ENCODE measurements around the gene MRPL4.

The MRPL4 gene

GRCh38 chr19:10286803-10287737, 35.1 kb downstream of the MRPL4 start, which contains the start of gene ICAM4:
ICAM4 (plus strand) TSS chr19:10286955; CDS start chr19:10287013, 58 bp downstream.
- Histone ChIP-seq H3K23ac (ENCODE audit: low read depth, low read length, poor library complexity) (peak within 1 kb of the TSS; percentile 92), H3K4ac (ENCODE audit: low read length) (no peak within 1 kb of the TSS), H3K9me3 (replicated peaks in 1 of 2; ENCODE audit: control insufficient read depth in 2 of 2, insufficient read depth in 1 of 2, low read depth in 1 of 2, low read length in 2 of 2) (peaks cover 0 to 9% of the 10 kb centered on the region in 2 donors), H2AK5ac (ENCODE audit: low read depth, low read length) (peak within 1 kb of the TSS; percentile 58), H3K27me3 (ENCODE audit: control insufficient read depth in 3 of 3, insufficient read depth in 3 of 3, low read depth in 1 of 3, low read length in 3 of 3) (peaks cover 28 to 60% (median 38%) of the 10 kb centered on the region in 3 experiments), H4K8ac (ENCODE audit: low read depth, low read length) (no peak within 1 kb of the TSS), H2BK15ac (ENCODE audit: low read length) (peak within 1 kb of the TSS; percentile 95), H2BK12ac (ENCODE audit: low read length) (no peak within 1 kb of the TSS), H3K79me1 (ENCODE audit: low read depth, low read length) (no peaks in the 10 kb centered on the region), H3K4me3 (ENCODE audit: low read length in 2 of 2) (peak within 1 kb of the TSS in 1 of 2 donors; percentile 60), H2BK5ac (ENCODE audit: low read length) (peak within 1 kb of the TSS; percentile 19), H2AFZ (ENCODE audit: low read length) (peak within 1 kb of the TSS; percentile 53), H3K14ac (ENCODE audit: low read length) (peak within 1 kb of the TSS; percentile 47), H3K4me2 (ENCODE audit: insufficient read depth, low read length, poor library complexity, severe bottlenecking) (peak within 1 kb of the TSS; percentile 56), H3K36me3 (replicated peaks in 1 of 2; ENCODE audit: control insufficient read depth in 2 of 2, insufficient read depth in 2 of 2, low read length in 2 of 2) (peaks cover 0 to 33% of the 10 kb centered on the region in 2 donors), H4K91ac (ENCODE audit: low read depth, low read length, poor library complexity) (no peak within 1 kb of the TSS), H2BK120ac (ENCODE audit: low read depth, low read length) (no peak within 1 kb of the TSS), H3K9ac (ENCODE audit: low read depth, low read length, poor library complexity) (peak within 1 kb of the TSS; percentile 50), H3K18ac (ENCODE audit: low read length) (peak within 1 kb of the TSS; percentile 52), H3K27ac (replicated peaks; ENCODE audit: low read length) (no peak within 1 kb of the TSS), H3K4me1 (ENCODE audit: control insufficient read depth in 2 of 2, insufficient read depth in 1 of 2, low read depth in 1 of 2, low read length in 2 of 2) (peaks cover 23 to 27% of the 10 kb centered on the region in 2 donors)
- no CpG with 5 or more reads among the region's 59 CpGs for WGBS, 2 donors (ENCODE audit: extremely low coverage in 2 of 2, insufficient read length in 2 of 2, insufficient replicate concordance in 1 of 2)
- no peak for DNase-seq (ENCODE audit: low spot score)

- peak overlapping the region; percentile 16 for H3K23ac ChIP-seq (ENCODE audit: low read depth, low read length, poor library complexity)
- peaks cover 5 to 15% of the 10 kb centered on the region in 2 donors for H3K9me3 ChIP-seq (replicated peaks in 1 of 2; ENCODE audit: control insufficient read depth in 2 of 2, insufficient read depth in 1 of 2, low read depth in 1 of 2, low read length in 2 of 2)
- peak overlapping the region; percentile 68 for H3K4me2 ChIP-seq (ENCODE audit: insufficient read depth, low read length, poor library complexity, severe bottlenecking)
- H2BK15ac ChIP-seq (ENCODE audit: low read length) = no peak overlapping the region
- H4K8ac ChIP-seq (ENCODE audit: low read depth, low read length) = no peak overlapping the region
- H3K4me3 ChIP-seq (ENCODE audit: low read length in 2 of 2) = peak overlapping the region; percentile 19 to 55
- no peak overlapping the region for H3K27ac ChIP-seq (replicated peaks; ENCODE audit: low read length)
- peaks cover 43 to 76% (median 52%) of the 10 kb centered on the region in 3 experiments for H3K27me3 ChIP-seq (ENCODE audit: control insufficient read depth in 3 of 3, insufficient read depth in 3 of 3, low read depth in 1 of 3, low read length in 3 of 3)
- H3K18ac ChIP-seq (ENCODE audit: low read length) = peak overlapping the region; percentile 1
- no peak for DNase-seq (ENCODE audit: low spot score)
- no peak overlapping the region for H3K14ac ChIP-seq (ENCODE audit: low read length)
- H3K4me1 ChIP-seq (ENCODE audit: control insufficient read depth in 2 of 2, insufficient read depth in 1 of 2, low read depth in 1 of 2, low read length in 2 of 2) = peaks cover 26 to 32% of the 10 kb centered on the region in 2 donors
- no peak overlapping the region for H2BK12ac ChIP-seq (ENCODE audit: low read length)
- peak overlapping the region; percentile 9 for H3K9ac ChIP-seq (ENCODE audit: low read depth, low read length, poor library complexity)
- H4K91ac ChIP-seq (ENCODE audit: low read depth, low read length, poor library complexity) = no peak overlapping the region
- WGBS, 2 donors (ENCODE audit: extremely low coverage in 2 of 2, insufficient read length in 2 of 2, insufficient replicate concordance in 1 of 2) = no CpG with 5 or more reads among the region's 23 CpGs
- peak overlapping the region; percentile 98 for H2AFZ ChIP-seq (ENCODE audit: low read length)
- no peak overlapping the region for H2BK5ac ChIP-seq (ENCODE audit: low read length)
- H3K36me3 ChIP-seq (replicated peaks in 1 of 2; ENCODE audit: control insufficient read depth in 2 of 2, insufficient read depth in 2 of 2, low read length in 2 of 2) = peaks cover 0 to 25% of the 10 kb centered on the region in 2 donors
- no peak overlapping the region for H2AK5ac ChIP-seq (ENCODE audit: low read depth, low read length)
- no peaks in the 10 kb centered on the region for H3K79me1 ChIP-seq (ENCODE audit: low read depth, low read length)
- no peak overlapping the region for H2BK120ac ChIP-seq (ENCODE audit: low read depth, low read length)
- H3K4ac ChIP-seq (ENCODE audit: low read length) = no peak overlapping the region
These were observed 36.7 kb downstream of the MRPL4 start for GRCh38 chr19:10288662-10289166.

GRCh38 chr19:10289167-10289835, 37.3 kb downstream of the MRPL4 start:
- Histone ChIP-seq H3K4me1 (ENCODE audit: control insufficient read depth in 2 of 2, insufficient read depth in 1 of 2, low read depth in 1 of 2, low read length in 2 of 2) (peaks cover 26 to 32% of the 10 kb centered on the region in 2 donors), H3K4me3 (ENCODE audit: low read length in 2 of 2) (peak overlapping the region; percentile 19 to 55), H4K8ac (ENCODE audit: low read depth, low read length) (no peak overlapping the region), H3K14ac (ENCODE audit: low read length) (no peak overlapping the region), H2BK5ac (ENCODE audit: low read length) (no peak overlapping the region), H3K4ac (ENCODE audit: low read length) (no peak overlapping the region), H3K79me1 (ENCODE audit: low read depth, low read length) (no peaks in the 10 kb centered on the region), H2BK15ac (ENCODE audit: low read length) (no peak overlapping the region), H3K18ac (ENCODE audit: low read length) (peak overlapping the region; percentile 3), H3K27ac (replicated peaks; ENCODE audit: low read length) (no peak overlapping the region), H2AK5ac (ENCODE audit: low read depth, low read length) (no peak overlapping the region), H2AFZ (ENCODE audit: low read length) (peak overlapping the region; percentile 98), H3K36me3 (replicated peaks in 1 of 2; ENCODE audit: control insufficient read depth in 2 of 2, insufficient read depth in 2 of 2, low read length in 2 of 2) (peaks cover 0 to 19% of the 10 kb centered on the region in 2 donors), H3K9ac (ENCODE audit: low read depth, low read length, poor library complexity) (peak overlapping the region; percentile 33), H3K9me3 (replicated peaks in 1 of 2; ENCODE audit: control insufficient read depth in 2 of 2, insufficient read depth in 1 of 2, low read depth in 1 of 2, low read length in 2 of 2) (peaks cover 5 to 15% of the 10 kb centered on the region in 2 donors), H2BK120ac (ENCODE audit: low read depth, low read length) (no peak overlapping the region), H3K27me3 (ENCODE audit: control insufficient read depth in 3 of 3, insufficient read depth in 3 of 3, low read depth in 1 of 3, low read length in 3 of 3) (peaks cover 49 to 82% (median 58%) of the 10 kb centered on the region in 3 experiments), H4K91ac (ENCODE audit: low read depth, low read length, poor library complexity) (no peak overlapping the region), H3K4me2 (ENCODE audit: insufficient read depth, low read length, poor library complexity, severe bottlenecking) (peak overlapping the region; percentile 68), H2BK12ac (ENCODE audit: low read length) (no peak overlapping the region), H3K23ac (ENCODE audit: low read depth, low read length, poor library complexity) (peak overlapping the region; percentile 52)
- no peak for DNase-seq (ENCODE audit: low spot score)
- no CpG with 5 or more reads among the region's 50 CpGs for WGBS, 2 donors (ENCODE audit: extremely low coverage in 2 of 2, insufficient read length in 2 of 2, insufficient replicate concordance in 1 of 2)

Data from neuronal stem cell (in vitro differentiated cells).